SU-DHL-6 (cell line): ENCODE results near the gene PREX1.

Experiments used
- H2AFZ ChIP-seq: fragments of 200-600 bp; sonication (generic); 2 replicates; pipeline ENCODE4 v1.6.1; 2014; ENCODE audit warnings: low read depth, mild to moderate bottlenecking, moderate library complexity, mixed read lengths, antibody characterized with exemption, low read length; ENCODE audit not compliant: severe bottlenecking
- H3F3A ChIP-seq: fragments of 200-600 bp; shearing (Covaris generic); 2 replicates; pipeline ENCODE4 v1.6.0; 2016; ENCODE audit warnings: antibody characterized with exemption, mild to moderate bottlenecking; ENCODE audit not compliant: insufficient read depth
- H3K27ac ChIP-seq: fragments of 200-600 bp; sonication (generic); 2 replicates; pipeline ENCODE4 v1.5.1; 2016; ENCODE audit warnings: low read depth, mild to moderate bottlenecking, low read length, moderate library complexity, mixed read lengths
- H3K27me3 ChIP-seq: fragments of 200-600 bp; sonication (generic), shearing (Covaris generic); 2 replicates; pipeline ENCODE4 v1.6.0; 2014; ENCODE audit warnings: mild to moderate bottlenecking, low read length
- H3K36me3 ChIP-seq: fragments of 200-600 bp; sonication (generic); 2 replicates; pipeline ENCODE4 v1.6.1; 2014; ENCODE audit warnings: mild to moderate bottlenecking, low read length, mixed read lengths
- H3K4me2 ChIP-seq: fragments of 300-600, 200-600 bp; shearing (Covaris generic), sonication (generic); 2 replicates; pipeline ENCODE4 v1.6.0; 2014; ENCODE audit warnings: low read length, low read depth, mild to moderate bottlenecking; ENCODE audit not compliant: poor library complexity, severe bottlenecking
- H3K4me3 ChIP-seq: fragments of 200-600 bp; sonication (generic); 2 replicates; pipeline ENCODE4 v1.5.1; 2014; ENCODE audit warnings: antibody characterized with exemption, low read length, mild to moderate bottlenecking, mixed read lengths; ENCODE audit not compliant: insufficient read depth, poor library complexity, severe bottlenecking
- H3K79me2 ChIP-seq: fragments of 200-600 bp; sonication (generic); 2 replicates; pipeline ENCODE4 v1.6.1; 2014; ENCODE audit warnings: mild to moderate bottlenecking, low read length, moderate library complexity; ENCODE audit not compliant: insufficient read depth
- H3K9ac ChIP-seq: fragments of 200-600 bp; sonication (generic); 2 replicates; pipeline ENCODE4 v1.7.0; 2014; ENCODE audit warnings: mild to moderate bottlenecking, low read length
- H3K9me2 ChIP-seq: fragments of 200-600 bp; sonication (generic); replicated peaks from 2 replicates; pipeline ENCODE4 v1.6.1; 2014; ENCODE audit warnings: low read length; ENCODE audit not compliant: insufficient read depth
- H3K9me3 ChIP-seq: fragments of 200-600 bp; sonication (generic); 2 replicates; pipeline ENCODE4 v1.6.1; 2014; ENCODE audit warnings: low read length, mixed read lengths; ENCODE audit not compliant: insufficient read depth
- H4K20me1 ChIP-seq: fragments of 200-600 bp; sonication (generic); 2 replicates; pipeline ENCODE4 v1.6.1; 2014; ENCODE audit warnings: low read depth, mild to moderate bottlenecking, antibody characterized with exemption, low read length, moderate library complexity, mixed read lengths
- EZH2phosphoT487 ChIP-seq: fragments of 200-600 bp; sonication (generic), shearing (Covaris generic); conservative IDR thresholded peaks from 2 replicates; pipeline ENCODE4 v1.6.1; 2018; ENCODE audit warnings: mild to moderate bottlenecking, antibody characterized with exemption, low read length, moderate library complexity, mixed read lengths
- TF ChIP-seq, protein P1 (sequence below): fragments of 200-600 bp; sonication (generic); IDR thresholded peaks from one replicate; pipeline ENCODE4 v1.5.1; 2017; ENCODE audit warnings: antibody characterized with exemption, mild to moderate bottlenecking, low read length, moderate library complexity; ENCODE audit not compliant: insufficient read depth, poor library complexity, severe bottlenecking

The PREX1 gene

DNA sequence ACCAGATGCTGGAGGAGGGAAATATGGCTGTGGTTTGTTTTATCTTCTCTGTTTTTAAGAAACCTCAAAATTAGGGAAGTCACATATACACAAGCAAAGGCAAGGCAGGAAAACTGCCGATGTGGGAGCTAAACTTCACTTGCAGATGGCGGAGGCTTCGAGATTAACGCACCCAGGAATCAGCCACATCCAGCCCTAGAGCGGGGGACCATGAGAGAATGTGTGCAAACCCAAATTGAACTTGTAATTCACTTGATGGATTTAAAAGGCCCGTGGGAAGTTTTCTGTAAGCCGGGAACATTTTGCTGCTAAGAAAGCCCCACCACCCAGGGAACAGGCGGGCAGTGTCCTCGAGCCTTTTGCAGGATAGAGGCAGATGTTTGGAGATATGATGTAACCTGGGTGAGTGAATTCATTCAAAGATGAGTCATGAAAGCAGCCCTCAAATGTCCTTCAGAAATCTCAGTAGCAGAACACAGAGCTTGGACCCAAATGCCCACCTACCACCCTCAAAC lies 39.9 kb downstream of the PREX1 start:
- Histone ChIP-seq H3F3A (no peaks in the 10 kb centered on the region), H2AFZ (no peak overlapping the region), H3K9me2 (no peaks in the 10 kb centered on the region), H3K27ac (no peak overlapping the region), H3K9ac (no peak overlapping the region), H3K9me3 (no peaks in the 10 kb centered on the region), H3K27me3 (no peaks in the 10 kb centered on the region), H3K36me3 (no peaks in the 10 kb centered on the region), H3K79me2 (no peaks in the 10 kb centered on the region), H3K4me3 (no peak overlapping the region), H3K4me2 (no peak overlapping the region), H4K20me1 (no peaks in the 10 kb centered on the region)
- no peak for TF ChIP-seq EZH2phosphoT487
- TF ChIP-seq, protein P1, sequence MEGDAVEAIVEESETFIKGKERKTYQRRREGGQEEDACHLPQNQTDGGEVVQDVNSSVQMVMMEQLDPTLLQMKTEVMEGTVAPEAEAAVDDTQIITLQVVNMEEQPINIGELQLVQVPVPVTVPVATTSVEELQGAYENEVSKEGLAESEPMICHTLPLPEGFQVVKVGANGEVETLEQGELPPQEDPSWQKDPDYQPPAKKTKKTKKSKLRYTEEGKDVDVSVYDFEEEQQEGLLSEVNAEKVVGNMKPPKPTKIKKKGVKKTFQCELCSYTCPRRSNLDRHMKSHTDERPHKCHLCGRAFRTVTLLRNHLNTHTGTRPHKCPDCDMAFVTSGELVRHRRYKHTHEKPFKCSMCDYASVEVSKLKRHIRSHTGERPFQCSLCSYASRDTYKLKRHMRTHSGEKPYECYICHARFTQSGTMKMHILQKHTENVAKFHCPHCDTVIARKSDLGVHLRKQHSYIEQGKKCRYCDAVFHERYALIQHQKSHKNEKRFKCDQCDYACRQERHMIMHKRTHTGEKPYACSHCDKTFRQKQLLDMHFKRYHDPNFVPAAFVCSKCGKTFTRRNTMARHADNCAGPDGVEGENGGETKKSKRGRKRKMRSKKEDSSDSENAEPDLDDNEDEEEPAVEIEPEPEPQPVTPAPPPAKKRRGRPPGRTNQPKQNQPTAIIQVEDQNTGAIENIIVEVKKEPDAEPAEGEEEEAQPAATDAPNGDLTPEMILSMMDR, result no peak

DNA sequence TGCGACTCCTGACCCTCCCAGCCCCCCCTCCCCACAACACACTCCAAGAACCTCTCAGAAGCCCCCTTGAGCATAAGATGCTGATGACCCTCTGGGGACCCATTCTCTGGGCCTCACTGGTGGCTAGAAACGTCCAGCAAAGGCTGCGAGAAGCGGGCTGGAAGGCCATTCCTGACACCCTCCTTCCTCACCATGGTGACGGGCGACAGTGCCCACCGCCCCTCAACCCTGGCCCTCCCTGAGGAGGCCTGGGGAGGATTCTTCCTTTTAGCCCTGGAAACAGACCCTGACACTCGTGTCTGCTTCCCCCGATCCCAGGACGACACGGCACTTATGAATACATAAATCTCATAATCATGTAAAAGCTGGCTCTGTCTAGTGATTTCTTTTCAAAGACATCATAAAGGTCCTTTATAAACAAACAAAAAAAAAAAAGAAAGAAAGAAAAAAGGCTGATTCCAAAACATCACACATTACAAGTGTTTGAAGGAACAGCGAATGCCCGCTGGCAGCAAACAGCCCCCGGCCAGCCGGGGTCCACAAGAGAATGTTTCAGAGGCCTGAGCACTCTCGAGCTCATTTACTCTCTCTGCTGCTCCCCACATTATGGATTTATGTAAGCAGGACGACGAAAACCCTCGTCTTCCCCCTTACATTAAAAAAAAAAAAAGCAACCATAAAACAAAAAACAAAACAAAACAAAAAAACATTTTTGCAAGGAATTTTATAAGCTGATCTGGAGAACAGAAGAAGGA lies 40.7 kb downstream of the PREX1 start:
- H3K9me3 ChIP-seq, result no peaks in the 10 kb centered on the region
- no peaks in the 10 kb centered on the region for H3F3A ChIP-seq
- no peaks in the 10 kb centered on the region for H4K20me1 ChIP-seq
- no peak overlapping the region for H2AFZ ChIP-seq
- H3K27ac ChIP-seq, result no peak overlapping the region
- TF ChIP-seq, protein P1, result no peak
- TF ChIP-seq EZH2phosphoT487, result no peak
- no peaks in the 10 kb centered on the region for H3K9me2 ChIP-seq
- no peaks in the 10 kb centered on the region for H3K27me3 ChIP-seq
- H3K79me2 ChIP-seq, result no peaks in the 10 kb centered on the region
- no peak overlapping the region for H3K9ac ChIP-seq
- H3K4me2 ChIP-seq, result no peak overlapping the region
- no peak overlapping the region for H3K4me3 ChIP-seq
- H3K36me3 ChIP-seq, result no peaks in the 10 kb centered on the region

DNA sequence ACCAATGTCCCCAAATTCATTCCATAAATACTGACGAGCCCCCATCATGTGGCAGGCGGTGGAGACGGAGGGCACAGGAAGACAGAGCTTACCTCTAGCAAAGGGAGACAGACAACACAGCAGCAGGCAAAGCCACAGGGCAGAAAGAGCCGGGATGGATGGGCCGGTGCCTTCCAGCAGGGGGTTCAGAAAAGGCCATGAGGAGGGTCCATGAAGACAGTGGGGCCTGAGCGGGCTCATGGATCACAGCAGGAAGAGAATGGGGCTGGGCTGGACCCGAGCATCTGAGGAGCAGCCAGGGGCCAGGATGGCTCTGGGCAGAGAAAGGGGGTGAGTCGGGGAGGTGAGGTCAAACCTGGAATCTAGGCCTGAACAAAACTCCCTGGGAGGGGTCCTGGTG lies 42.0 kb downstream of the PREX1 start:
- H3K27ac ChIP-seq, result no peak overlapping the region
- H2AFZ ChIP-seq, result no peak overlapping the region
- H3K4me2 ChIP-seq, result no peak overlapping the region
- H3K79me2 ChIP-seq, result no peaks in the 10 kb centered on the region
- no peaks in the 10 kb centered on the region for H3F3A ChIP-seq
- H3K9me3 ChIP-seq, result no peaks in the 10 kb centered on the region
- H3K27me3 ChIP-seq, result no peaks in the 10 kb centered on the region
- no peak overlapping the region for H3K9ac ChIP-seq
- H3K4me3 ChIP-seq, result no peak overlapping the region
- no peaks in the 10 kb centered on the region for H4K20me1 ChIP-seq
- TF ChIP-seq, protein P1, result no peak
- no peak for TF ChIP-seq EZH2phosphoT487
- no peaks in the 10 kb centered on the region for H3K36me3 ChIP-seq
- H3K9me2 ChIP-seq, result no peaks in the 10 kb centered on the region
